Caco-2 (cell line): ENCODE measurements around the gene ST6GALNAC3. TPM values are rescaled to one million over a fixed set of nuclear protein-coding genes. Genes with fewer than 3 reads are reported as not detected.

Source experiments
- BruUV-seq: library from RNA; stranded (reverse); fragments of 400-500 nt; replicated peaks from 2 replicates; lab custom pipeline; 2021; lab: Mats Ljungman, UMichigan
- CTCF ChIA-PET: fragments of 300-600 bp; sonication (Branson Sonifier 250); formaldehyde crosslinking; loops from one replicate; lab custom pipeline; 2022; ENCODE audit warnings: antibody characterized with exemption; lab: Charles Lee
- POLR2A ChIA-PET: fragments of 300-600 bp; sonication (Branson Sonifier 250); formaldehyde crosslinking; loops from one replicate; lab custom pipeline; 2022; ENCODE audit warnings: antibody characterized with exemption; lab: Charles Lee
- DNase-seq, 2 experiments: peaks; one replicate each; pipeline versions ENCODE4 v3.0.0 to v3.0.0-alpha.2; 2020 to 2022
- H3K27me3 ChIP-seq: replicated peaks from 2 replicates; pipeline ENCODE4 v1.6.0; 2011; ENCODE audit warnings: low read length; ENCODE audit not compliant: control insufficient read depth, insufficient read depth
- H3K36me3 ChIP-seq: 2 replicates; pipeline ENCODE4 v1.5.1; 2011; ENCODE audit warnings: low read length; ENCODE audit not compliant: control insufficient read depth, insufficient read depth
- H3K4me1 ChIP-seq: fragments of 250-450 bp; sonication (Bioruptor Pico); 2 replicates; pipeline ENCODE4 v1.5.1; 2020; ENCODE audit warnings: mild to moderate bottlenecking
- H3K4me3 ChIP-seq: 2 replicates; pipeline ENCODE4 v1.5.1; 2011; ENCODE audit warnings: low read depth, mild to moderate bottlenecking, control low read depth, low read length
- H3K9me3 ChIP-seq: fragments of 250-450 bp; sonication (Bioruptor Pico); 2 replicates; pipeline ENCODE4 v1.5.1; 2020; ENCODE audit warnings: mild to moderate bottlenecking, moderate library complexity
- H3K27ac Mint-ChIP-seq: one replicate; pipeline ENCODE4 v1.8.0; 2022; ENCODE audit warnings: mixed read lengths; ENCODE audit not compliant: unreplicated experiment
- H3K27me3 Mint-ChIP-seq: one replicate; pipeline ENCODE4 v1.8.0; 2022; ENCODE audit warnings: mixed read lengths; ENCODE audit not compliant: insufficient read depth, unreplicated experiment
- H3K36me3 Mint-ChIP-seq: one replicate; pipeline ENCODE4 v1.8.0; 2022; ENCODE audit warnings: mild to moderate bottlenecking, mixed read lengths; ENCODE audit not compliant: insufficient read depth, unreplicated experiment
- H3K4me1 Mint-ChIP-seq: one replicate; pipeline ENCODE4 v1.8.0; 2022; ENCODE audit warnings: low read depth, mixed read lengths; ENCODE audit not compliant: unreplicated experiment
- H3K4me3 Mint-ChIP-seq: one replicate; pipeline ENCODE4 v1.8.0; 2022; ENCODE audit warnings: mild to moderate bottlenecking, moderate library complexity, mixed read lengths; ENCODE audit not compliant: unreplicated experiment
- H3K9me3 Mint-ChIP-seq: one replicate; pipeline ENCODE4 v1.8.0; 2022; ENCODE audit warnings: mixed read lengths; ENCODE audit not compliant: unreplicated experiment
- CTCF ChIP-seq, 2 experiments: fragments of 200-600 bp in 1 of 2; IDR thresholded peaks; 1 replicate in 1 of 2; 2 replicates in 1 of 2; pipeline versions ENCODE4 v1.5.1 to v1.8.0; 2011 to 2022; ENCODE audit warnings: antibody characterized with exemption in 1 of 2, control low read depth in 1 of 2, inconsistent platforms in 1 of 2, low read depth in 1 of 2, low read length in 1 of 2, mild to moderate bottlenecking in 1 of 2, moderate library complexity in 1 of 2; ENCODE audit not compliant: insufficient read depth in 1 of 2, severe bottlenecking in 1 of 2, unreplicated experiment in 1 of 2
- intact Hi-C: fragments of 100-400 bp; cut with micrococcal nuclease; formaldehyde crosslinking; loops from one replicate; pipeline ENCODE4 v1.10.0; 2022; ENCODE audit not compliant: unreplicated experiment
- total RNA-seq: library from RNA; stranded (reverse); gene quantifications from 2 replicates; pipeline ENCODE4 v1.2.3, GENCODE V29; 2022

Gene ST6GALNAC3
- total RNA-seq, 1 experiment from 2014 or later: 16.0 TPM

DNA sequence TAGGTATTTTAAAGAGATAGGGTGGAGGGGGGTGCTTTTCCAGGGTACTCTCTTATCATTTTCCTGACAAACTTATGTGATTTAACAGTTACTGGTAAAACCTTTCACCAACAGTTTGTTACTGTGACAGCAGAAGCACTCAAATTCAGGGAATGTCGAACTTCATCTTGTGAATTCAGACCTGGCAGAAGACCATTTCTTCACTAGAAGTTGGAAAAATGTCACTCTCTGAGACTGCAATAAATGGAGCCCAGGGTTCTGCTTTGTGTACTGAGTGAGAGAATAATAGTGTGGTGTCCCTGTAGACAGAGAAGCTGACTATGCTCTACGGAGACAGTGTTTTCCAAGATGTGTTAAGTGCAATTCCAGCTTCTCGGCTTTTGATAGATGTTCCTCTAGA, 200.2 kb downstream of the ST6GALNAC3 start:
- CTCF ChIA-PET: no interaction called here
- POLR2A ChIA-PET: no interaction called here
- Histone ChIP-seq H3K4me1 (no peaks in the 10 kb centered on the region), H3K4me3 (no peak overlapping the region), H3K36me3 (no peaks in the 10 kb centered on the region), H3K9me3 (no peaks in the 10 kb centered on the region), H3K27me3 (no peaks in the 10 kb centered on the region)
- intact Hi-C loops: no loop called here
- no peaks in the 10 kb centered on the region for H3K36me3 Mint-ChIP-seq
- TF ChIP-seq CTCF (IDR thresholded peaks at IDR 0.05; ENCODE audit: insufficient read depth in 1 of 2, low read depth in 1 of 2, low read length in 1 of 2, severe bottlenecking in 1 of 2, unreplicated experiment in 1 of 2): no peak
- no peaks in the 10 kb centered on the region for H3K27me3 Mint-ChIP-seq
- BruUV-seq: no TSS peak
- H3K27ac Mint-ChIP-seq: no peak overlapping the region
- DNase-seq: no peak
- no peak overlapping the region for H3K4me3 Mint-ChIP-seq
- H3K9me3 Mint-ChIP-seq: no peaks in the 10 kb centered on the region
- no peaks in the 10 kb centered on the region for H3K4me1 Mint-ChIP-seq

GRCh38 chr1:76278711-76279100, 204.2 kb downstream of the ST6GALNAC3 start:
- DNase-seq: no peak
- Mint-ChIP-seq H3K9me3 (no peaks in the 10 kb centered on the region), H3K36me3 (no peaks in the 10 kb centered on the region), H3K4me1 (no peaks in the 10 kb centered on the region), H3K4me3 (no peak overlapping the region), H3K27ac (no peak overlapping the region), H3K27me3 (no peaks in the 10 kb centered on the region)
- BruUV-seq: no TSS peak
- Histone ChIP-seq H3K27me3 (no peaks in the 10 kb centered on the region), H3K9me3 (no peaks in the 10 kb centered on the region), H3K36me3 (no peaks in the 10 kb centered on the region), H3K4me1 (no peaks in the 10 kb centered on the region), H3K4me3 (no peak overlapping the region)
- ChIA-PET CTCF (no interaction called here), POLR2A (no interaction called here)
- no peak for TF ChIP-seq CTCF (IDR thresholded peaks at IDR 0.05; ENCODE audit: insufficient read depth in 1 of 2, low read depth in 1 of 2, low read length in 1 of 2, severe bottlenecking in 1 of 2, unreplicated experiment in 1 of 2)
- intact Hi-C loops: no loop called here

- intact Hi-C loops: no loop called here
Measured at GRCh38 chr1:76279101-76279748, 204.7 kb downstream of the ST6GALNAC3 start.

More at GRCh38 chr1:76279101-76279748, 204.7 kb downstream of the ST6GALNAC3 start:
- no peaks in the 10 kb centered on the region for H3K36me3 ChIP-seq
- TF ChIP-seq CTCF (IDR thresholded peaks at IDR 0.05; ENCODE audit: insufficient read depth in 1 of 2, low read depth in 1 of 2, low read length in 1 of 2, severe bottlenecking in 1 of 2, unreplicated experiment in 1 of 2): no peak
- no peaks in the 10 kb centered on the region for H3K36me3 Mint-ChIP-seq
- POLR2A ChIA-PET: no interaction called here
- H3K27me3 Mint-ChIP-seq: no peaks in the 10 kb centered on the region
- BruUV-seq: no TSS peak
- H3K4me3 ChIP-seq: no peak overlapping the region
- no peaks in the 10 kb centered on the region for H3K4me1 ChIP-seq
- H3K27me3 ChIP-seq: no peaks in the 10 kb centered on the region
- CTCF ChIA-PET: no interaction called here
- no peaks in the 10 kb centered on the region for H3K9me3 Mint-ChIP-seq
- no peak overlapping the region for H3K4me3 Mint-ChIP-seq
- DNase-seq: no peak
- no peaks in the 10 kb centered on the region for H3K9me3 ChIP-seq
- H3K27ac Mint-ChIP-seq: no peak overlapping the region
- no peaks in the 10 kb centered on the region for H3K4me1 Mint-ChIP-seq
